GM19467 (cell line): Measurements from ENCODE around the gene CAPS2.

Experiments used
- ATAC-seq: cut with Tn5 transposase; IDR thresholded peaks from one replicate; pipeline ENCODE4 v1.9.1; 2021; ENCODE audit warnings: mild to moderate bottlenecking, moderate library complexity; ENCODE audit not compliant: unreplicated experiment

Gene CAPS2

GRCh38 chr12:75305412-75306332, 24.5 kb downstream of the CAPS2 start:
- ATAC-seq: no peak

GRCh38 chr12:75302781-75303180, 27.3 kb downstream of the CAPS2 start:
- no peak for ATAC-seq

- no peak for ATAC-seq
Observed at GRCh38 chr12:75302225-75302624, 27.9 kb downstream of the CAPS2 start.

GRCh38 chr12:75294797-75295196, 35.3 kb downstream of the CAPS2 start:
- no peak for ATAC-seq

GRCh38 chr12:75294336-75294735, 35.8 kb downstream of the CAPS2 start:
- ATAC-seq: no peak

- no peak for ATAC-seq
Observed at GRCh38 chr12:75291014-75291413, 39.1 kb downstream of the CAPS2 start.

- no peak for ATAC-seq
Observed at GRCh38 chr12:75289753-75290152, 40.4 kb downstream of the CAPS2 start.

GRCh38 chr12:75288860-75289259, 41.3 kb downstream of the CAPS2 start:
- ATAC-seq: no peak

GRCh38 chr12:75275702-75276101, 54.4 kb downstream of the CAPS2 start:
- no peak for ATAC-seq

- ATAC-seq: no peak
Observed at GRCh38 chr12:75271576-75271975, 58.5 kb downstream of the CAPS2 start.

- ATAC-seq: no peak
Observed at GRCh38 chr12:75270157-75270556, 60.0 kb downstream of the CAPS2 start.

- no peak for ATAC-seq
Observed at GRCh38 chr12:75269209-75269608, 60.9 kb downstream of the CAPS2 start.

GRCh38 chr12:75260316-75260715, 69.8 kb downstream of the CAPS2 start:
- no peak for ATAC-seq

- ATAC-seq: no peak
Observed at GRCh38 chr12:75259143-75259542, 71.0 kb downstream of the CAPS2 start.

- no peak for ATAC-seq
Observed at GRCh38 chr12:75257510-75257909, 72.6 kb downstream of the CAPS2 start.

GRCh38 chr12:75245108-75245507, 85.0 kb downstream of the CAPS2 start:
- no peak for ATAC-seq

- ATAC-seq: no peak
Observed at GRCh38 chr12:75239987-75240386, 90.1 kb downstream of the CAPS2 start.

GRCh38 chr12:75236206-75236605, 93.9 kb downstream of the CAPS2 start:
- no peak for ATAC-seq

- ATAC-seq: no peak
Observed at GRCh38 chr12:75227132-75227531, 103.0 kb downstream of the CAPS2 start.
